ENCODE measurements around the gene DERA. TPM values are rescaled to one million over a fixed set of nuclear protein-coding genes. Genes with fewer than 3 reads are reported as not detected.

Gene DERA
- total RNA-seq = 20.0 and 29.1 TPM in 2 replicates

DNA sequence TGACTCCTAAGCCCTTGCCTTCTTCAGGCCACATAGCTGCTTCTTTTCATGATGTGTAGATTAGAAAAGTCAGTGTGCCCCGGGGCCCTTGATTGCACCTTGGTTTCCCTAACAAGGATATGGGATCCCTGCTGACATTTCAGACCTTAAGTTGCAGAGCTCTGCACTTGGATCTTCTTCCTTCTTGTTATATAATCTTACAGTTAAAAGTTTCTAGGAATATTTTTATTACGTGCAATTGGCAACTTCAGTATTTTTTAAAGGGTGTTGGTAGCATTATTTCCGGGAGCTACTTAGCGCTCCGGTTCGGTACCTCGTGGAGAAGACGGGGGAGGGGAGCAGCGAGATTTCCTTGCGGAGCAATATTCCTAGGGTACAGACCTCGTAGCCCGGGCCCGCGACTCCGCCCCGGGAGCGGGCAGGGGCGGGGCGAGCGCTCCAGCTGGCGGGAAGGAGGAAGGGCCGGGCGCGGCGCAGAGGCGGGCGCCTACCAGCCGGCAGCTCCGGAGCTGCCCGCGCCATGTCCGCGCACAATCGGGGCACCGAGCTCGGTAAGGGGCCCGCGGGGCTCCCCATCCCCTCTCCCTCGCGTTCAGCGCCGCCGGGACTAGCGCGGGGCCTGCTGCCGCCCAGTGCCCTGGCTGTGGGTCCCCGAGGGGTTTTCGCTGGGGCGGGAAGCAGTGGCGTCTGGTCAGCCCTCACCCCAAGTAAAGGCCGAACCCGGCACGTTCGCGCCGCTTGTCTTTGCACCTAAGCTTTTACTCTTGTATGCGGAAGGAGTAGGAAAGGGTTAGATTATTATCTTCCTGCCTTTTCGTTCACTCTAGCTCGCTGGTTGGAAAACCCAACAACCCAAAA lies at the start of gene DERA:
Gene DERA (plus strand): TSS at position 469 of the 858 bp plus-strand sequence. CDS start 52 bp downstream, at position 521.

DNA sequence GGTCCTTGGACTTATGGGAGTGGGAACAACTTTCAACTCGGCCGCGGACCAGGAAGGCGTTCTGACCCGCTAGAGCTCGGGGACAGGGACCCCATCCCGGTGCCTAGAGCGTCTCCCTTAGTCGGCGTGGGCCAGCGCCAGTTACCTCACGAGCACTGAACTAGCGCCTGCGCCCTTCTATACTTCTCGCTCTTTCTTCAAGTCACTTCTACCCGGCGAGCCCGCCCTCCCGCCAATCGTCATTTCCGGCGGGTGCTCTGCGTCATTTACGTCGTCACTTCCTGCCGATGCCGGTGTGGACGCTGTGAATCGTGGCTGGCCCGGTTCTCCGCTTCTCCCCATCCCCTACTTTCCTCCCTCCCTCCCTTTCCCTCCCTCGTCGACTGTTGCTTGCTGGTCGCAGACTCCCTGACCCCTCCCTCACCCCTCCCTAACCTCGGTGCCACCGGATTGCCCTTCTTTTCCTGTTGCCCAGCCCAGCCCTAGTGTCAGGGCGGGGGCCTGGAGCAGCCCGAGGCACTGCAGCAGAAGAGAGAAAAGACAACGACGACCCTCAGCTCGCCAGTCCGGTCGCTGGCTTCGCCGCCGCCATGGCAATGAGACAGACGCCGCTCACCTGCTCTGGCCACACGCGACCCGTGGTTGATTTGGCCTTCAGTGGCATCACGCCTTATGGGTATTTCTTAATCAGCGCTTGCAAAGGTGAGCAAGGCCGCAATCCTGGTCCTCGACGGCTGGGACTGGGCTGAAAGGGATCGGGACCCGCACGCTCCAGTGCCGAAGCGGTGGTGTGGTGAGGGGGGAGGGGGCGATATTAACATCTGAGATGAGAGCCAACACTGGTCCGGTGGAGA lies 28.8 kb upstream of the DERA start, which contains the start of gene STRAP:
Gene STRAP (plus strand): TSS at position 270 of the 854 bp plus-strand sequence. CDS start 321 bp downstream, at position 591.

Other genes with a start within 250 kb of the DERA start
- gene EPS8, start 121.9 kb upstream of the DERA start, total RNA-seq = 117 and 237 TPM in 2 replicates
- gene STRAP, start 28.9 kb upstream of the DERA start, total RNA-seq = 87.3 and 99.1 TPM in 2 replicates